ENCODE measurements around the gene CLSTN1.

The CLSTN1 gene

GRCh38 chr1:9871707-9872425, 48.1 kb upstream of the CLSTN1 start:
- Histone ChIP-seq H3F3A (ENCODE audit: insufficient read depth, low read length) (no peaks in the 10 kb centered on the region), H3K9me3 (ENCODE audit: low read length) (no peaks in the 10 kb centered on the region), H3K79me2 (ENCODE audit: insufficient read depth, low read length) (no peaks in the 10 kb centered on the region), H3K27ac (ENCODE audit: low read depth, low read length, poor library complexity, severe bottlenecking) (no peak overlapping the region), H3K27me3 (ENCODE audit: insufficient read depth, low read length) (no peaks in the 10 kb centered on the region), H3K4me2 (ENCODE audit: low read length) (no peak overlapping the region), H3K36me3 (ENCODE audit: insufficient read depth, low read length) (no peaks in the 10 kb centered on the region), H4K20me1 (ENCODE audit: insufficient read depth, low read length) (no peaks in the 10 kb centered on the region), H3K9ac (ENCODE audit: low read length) (no peak overlapping the region), H2AFZ (ENCODE audit: low read length) (no peak overlapping the region), H3K4me3 (ENCODE audit: low read depth, low read length, poor library complexity, severe bottlenecking) (no peak overlapping the region), H3K4me1 (ENCODE audit: insufficient read depth, low read length, severe bottlenecking) (peaks cover 10% of the 10 kb centered on the region), H3K9me2 (ENCODE audit: low read depth, low read length) (no peaks in the 10 kb centered on the region)
- TF ChIP-seq CTCF (IDR thresholded peaks at IDR 0.05; ENCODE audit: low read length) (no peak), EZH2 (IDR thresholded peaks at IDR 0.05; ENCODE audit: borderline replicate concordance, low read length) (no peak)

- Histone ChIP-seq H4K20me1 (ENCODE audit: insufficient read depth, low read length) (no peaks in the 10 kb centered on the region), H3K79me2 (ENCODE audit: insufficient read depth, low read length) (no peaks in the 10 kb centered on the region)
Measured at GRCh38 chr1:9871021-9871420, 47.3 kb upstream of the CLSTN1 start.

GRCh38 chr1:9870572-9870971, 46.8 kb upstream of the CLSTN1 start:
- H3K27ac ChIP-seq (ENCODE audit: low read depth, low read length, poor library complexity, severe bottlenecking): no peak overlapping the region
- H3K9ac ChIP-seq (ENCODE audit: low read length): no peak overlapping the region
- H2AFZ ChIP-seq (ENCODE audit: low read length): no peak overlapping the region
- no peaks in the 10 kb centered on the region for H3K27me3 ChIP-seq (ENCODE audit: insufficient read depth, low read length)
- no peaks in the 10 kb centered on the region for H3K36me3 ChIP-seq (ENCODE audit: insufficient read depth, low read length)
- TF ChIP-seq CTCF (IDR thresholded peaks at IDR 0.05; ENCODE audit: low read length): no peak
- no peak for TF ChIP-seq EZH2 (IDR thresholded peaks at IDR 0.05; ENCODE audit: borderline replicate concordance, low read length)
- no peaks in the 10 kb centered on the region for H3F3A ChIP-seq (ENCODE audit: insufficient read depth, low read length)
- no peaks in the 10 kb centered on the region for H3K79me2 ChIP-seq (ENCODE audit: insufficient read depth, low read length)
- no peaks in the 10 kb centered on the region for H3K9me3 ChIP-seq (ENCODE audit: low read length)
- H4K20me1 ChIP-seq (ENCODE audit: insufficient read depth, low read length): no peaks in the 10 kb centered on the region
- H3K4me1 ChIP-seq (ENCODE audit: insufficient read depth, low read length, severe bottlenecking): peaks cover 22% of the 10 kb centered on the region
- H3K4me2 ChIP-seq (ENCODE audit: low read length): no peak overlapping the region
- H3K4me3 ChIP-seq (ENCODE audit: low read depth, low read length, poor library complexity, severe bottlenecking): no peak overlapping the region
- no peaks in the 10 kb centered on the region for H3K9me2 ChIP-seq (ENCODE audit: low read depth, low read length)

More at GRCh38 chr1:9871021-9871420, 47.3 kb upstream of the CLSTN1 start:
- TF ChIP-seq EZH2 (IDR thresholded peaks at IDR 0.05; ENCODE audit: borderline replicate concordance, low read length): no peak
- no peaks in the 10 kb centered on the region for H3K36me3 ChIP-seq (ENCODE audit: insufficient read depth, low read length)
- no peaks in the 10 kb centered on the region for H3F3A ChIP-seq (ENCODE audit: insufficient read depth, low read length)
- H3K27me3 ChIP-seq (ENCODE audit: insufficient read depth, low read length): no peaks in the 10 kb centered on the region
- H3K9ac ChIP-seq (ENCODE audit: low read length): no peak overlapping the region
- no peak overlapping the region for H3K4me2 ChIP-seq (ENCODE audit: low read length)
- H3K9me3 ChIP-seq (ENCODE audit: low read length): no peaks in the 10 kb centered on the region
- no peak overlapping the region for H3K4me3 ChIP-seq (ENCODE audit: low read depth, low read length, poor library complexity, severe bottlenecking)
- no peaks in the 10 kb centered on the region for H3K9me2 ChIP-seq (ENCODE audit: low read depth, low read length)
- H2AFZ ChIP-seq (ENCODE audit: low read length): no peak overlapping the region
- peaks cover 18% of the 10 kb centered on the region for H3K4me1 ChIP-seq (ENCODE audit: insufficient read depth, low read length, severe bottlenecking)
- H3K27ac ChIP-seq (ENCODE audit: low read depth, low read length, poor library complexity, severe bottlenecking): no peak overlapping the region

- Histone ChIP-seq H3K9me3 (ENCODE audit: low read length) (no peaks in the 10 kb centered on the region), H3F3A (ENCODE audit: insufficient read depth, low read length) (no peaks in the 10 kb centered on the region), H4K20me1 (ENCODE audit: insufficient read depth, low read length) (no peaks in the 10 kb centered on the region), H3K4me1 (ENCODE audit: insufficient read depth, low read length, severe bottlenecking) (peaks cover 21% of the 10 kb centered on the region), H3K4me2 (ENCODE audit: low read length) (no peak overlapping the region), H3K27ac (ENCODE audit: low read depth, low read length, poor library complexity, severe bottlenecking) (no peak overlapping the region), H3K9me2 (ENCODE audit: low read depth, low read length) (no peaks in the 10 kb centered on the region), H3K27me3 (ENCODE audit: insufficient read depth, low read length) (no peaks in the 10 kb centered on the region), H3K4me3 (ENCODE audit: low read depth, low read length, poor library complexity, severe bottlenecking) (no peak overlapping the region), H2AFZ (ENCODE audit: low read length) (no peak overlapping the region), H3K9ac (ENCODE audit: low read length) (no peak overlapping the region), H3K36me3 (ENCODE audit: insufficient read depth, low read length) (no peaks in the 10 kb centered on the region), H3K79me2 (ENCODE audit: insufficient read depth, low read length) (no peaks in the 10 kb centered on the region)
- TF ChIP-seq EZH2 (IDR thresholded peaks at IDR 0.05; ENCODE audit: borderline replicate concordance, low read length) (no peak), CTCF (IDR thresholded peaks at IDR 0.05; ENCODE audit: low read length) (no peak)
Measured at GRCh38 chr1:9869831-9870251, 46.1 kb upstream of the CLSTN1 start.

Measured in OCI-LY1 (cell line).